Amniotic epithelial cell (primary cell): ENCODE results near the gene AKAP13.

ENCODE experiments used
- DNase-seq: peaks from one replicate; pipeline ENCODE4 v3.0.0-alpha.2; 2010; ENCODE audit warnings: low read depth

Gene AKAP13

DNA sequence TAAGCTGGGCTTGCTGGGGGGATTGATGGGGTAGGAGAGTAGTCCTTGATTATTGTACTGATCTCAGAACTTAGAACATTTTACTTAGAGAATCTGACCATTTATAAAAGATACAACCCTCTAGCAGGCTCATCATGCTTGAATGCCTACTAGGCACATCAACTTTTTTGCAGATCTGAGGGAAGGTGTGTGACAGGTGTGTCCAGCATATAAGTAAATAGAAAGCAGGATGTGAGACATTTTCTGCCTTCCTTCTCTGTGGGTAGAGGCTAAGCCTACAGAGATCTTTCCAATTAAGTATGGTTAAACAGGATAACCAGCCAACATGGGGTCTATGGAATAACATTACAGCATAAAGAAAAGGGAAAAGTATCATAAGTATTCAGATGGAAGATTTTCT lies 159.1 kb downstream of the AKAP13 start:
- DNase-seq, result no peak

DNA sequence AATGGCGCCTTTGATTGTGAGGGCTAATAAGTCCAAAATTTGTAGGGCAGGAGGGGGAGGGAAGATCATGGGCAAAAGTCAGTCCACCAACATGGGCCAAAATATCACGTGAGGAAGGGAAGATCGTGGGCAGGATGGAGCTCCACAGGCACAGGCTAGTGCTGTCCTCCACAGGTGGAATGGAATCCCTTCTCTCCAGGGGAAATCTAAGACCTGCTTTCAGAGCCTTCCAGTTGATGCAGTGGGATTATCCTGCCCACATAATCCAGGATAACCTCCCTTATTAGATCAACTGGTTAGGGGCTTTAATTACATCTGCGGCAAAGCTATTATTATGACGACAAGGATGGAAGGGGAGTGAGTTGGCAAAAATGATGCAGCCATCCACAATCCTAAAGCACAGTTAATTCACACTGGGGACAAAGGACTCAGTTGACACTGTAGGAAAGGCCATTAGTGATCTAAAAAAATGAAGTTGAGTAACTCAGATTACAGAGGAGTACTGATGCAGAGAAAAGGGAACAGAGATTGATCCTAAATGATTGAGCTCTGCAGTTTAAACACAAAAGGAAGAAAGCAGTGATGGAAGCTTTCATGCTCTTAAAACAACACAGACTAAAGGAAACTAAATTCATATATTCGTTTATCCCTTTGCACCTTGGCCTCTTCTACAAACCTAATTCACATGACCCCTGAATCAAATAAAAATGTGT lies 159.8 kb downstream of the AKAP13 start:
- no peak for DNase-seq

DNA sequence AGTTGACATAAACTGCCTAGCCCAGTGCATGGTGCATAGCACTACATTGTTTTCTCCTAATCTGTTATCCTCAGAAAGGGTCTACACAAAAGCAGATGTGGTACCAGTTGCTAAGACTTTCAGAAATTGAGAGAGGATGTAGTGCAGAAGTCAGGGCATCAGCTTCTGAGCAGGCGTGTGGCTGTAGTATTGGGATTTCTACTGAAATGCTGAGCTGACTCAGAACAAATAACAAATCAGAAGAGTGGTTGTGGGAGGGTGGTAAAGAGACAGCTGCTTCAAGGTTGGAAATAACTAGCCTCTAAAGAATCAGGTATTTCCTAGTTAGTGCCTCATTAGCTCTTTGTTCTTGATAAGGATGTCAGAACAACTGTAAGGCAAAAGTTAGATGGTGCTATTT lies 161.3 kb downstream of the AKAP13 start:
- DNase-seq, result peak; percentile 57

- DNase-seq, result no peak
Observed at GRCh38 chr15:85542488-85542887, 162.1 kb downstream of the AKAP13 start.

- DNase-seq, result no peak
Observed at GRCh38 chr15:85542895-85543331, 162.5 kb downstream of the AKAP13 start.

DNA sequence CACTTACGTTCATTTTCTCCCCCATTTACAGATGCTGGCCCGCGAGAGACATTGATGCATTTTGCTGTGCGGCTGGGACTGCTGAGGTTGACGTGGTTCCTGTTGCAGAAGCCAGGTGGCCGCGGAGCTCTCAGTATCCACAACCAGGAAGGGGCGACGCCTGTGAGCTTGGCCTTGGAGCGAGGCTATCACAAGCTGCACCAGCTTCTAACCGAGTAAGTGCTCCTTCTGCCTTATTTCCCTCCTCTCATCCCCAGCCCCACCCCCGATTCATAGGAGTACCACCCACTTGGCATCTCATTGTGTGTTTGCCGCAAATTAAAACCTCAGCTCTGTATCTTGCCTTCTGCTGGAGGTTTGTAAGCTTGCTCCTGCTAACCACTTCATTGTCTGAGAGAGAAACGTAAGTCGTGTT lies 163.3 kb downstream of the AKAP13 start:
- no peak for DNase-seq

DNA sequence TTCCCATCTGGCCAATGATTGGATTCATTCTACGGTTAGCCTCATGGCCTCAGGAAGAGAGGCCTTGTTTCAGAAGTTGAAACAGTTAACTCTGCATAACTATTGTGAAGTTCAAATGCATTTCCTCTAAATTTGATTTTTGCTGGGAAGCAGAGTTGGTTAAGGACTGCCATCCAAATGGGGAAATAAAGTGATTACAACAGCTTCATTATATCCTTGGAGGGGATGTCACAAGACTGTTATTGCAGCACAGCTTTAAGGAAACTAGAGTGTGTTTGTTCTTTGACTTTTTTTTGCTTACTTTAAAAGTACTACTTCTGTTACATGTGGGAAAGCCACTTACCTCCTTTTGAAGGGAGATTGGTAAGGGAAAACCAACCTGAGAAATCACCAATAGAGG lies 164.8 kb downstream of the AKAP13 start:
- peak; percentile 88 for DNase-seq

DNA sequence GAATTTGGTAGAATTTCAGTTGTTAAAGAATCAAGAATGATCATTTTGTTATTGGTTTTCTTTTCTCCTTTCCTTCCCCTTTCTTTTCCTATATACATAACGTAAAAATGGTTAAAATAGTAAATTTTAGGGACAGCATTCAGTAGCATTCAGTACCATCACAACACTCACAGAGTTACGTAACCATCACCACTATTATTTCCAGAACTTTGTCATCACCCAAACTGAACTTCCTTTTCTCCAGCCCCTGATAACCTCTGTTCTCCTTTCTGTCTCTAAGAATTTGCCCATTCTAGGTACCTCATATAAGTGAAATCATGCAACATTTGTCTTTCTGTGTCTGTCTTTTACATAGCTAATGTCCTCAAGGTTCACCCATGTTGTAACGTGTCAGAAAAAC lies 165.3 kb downstream of the AKAP13 start:
- no peak for DNase-seq

- no peak for DNase-seq
Observed at GRCh38 chr15:85547386-85547785, 167.0 kb downstream of the AKAP13 start.

- DNase-seq, result peak; percentile 48
Observed at GRCh38 chr15:85550283-85550682, 169.9 kb downstream of the AKAP13 start.

- peak; percentile 94 for DNase-seq
Observed at GRCh38 chr15:85551221-85551832, 170.9 kb downstream of the AKAP13 start.

GRCh38 chr15:85554852-85555521 lies 174.6 kb downstream of the AKAP13 start:
- no peak for DNase-seq

DNA sequence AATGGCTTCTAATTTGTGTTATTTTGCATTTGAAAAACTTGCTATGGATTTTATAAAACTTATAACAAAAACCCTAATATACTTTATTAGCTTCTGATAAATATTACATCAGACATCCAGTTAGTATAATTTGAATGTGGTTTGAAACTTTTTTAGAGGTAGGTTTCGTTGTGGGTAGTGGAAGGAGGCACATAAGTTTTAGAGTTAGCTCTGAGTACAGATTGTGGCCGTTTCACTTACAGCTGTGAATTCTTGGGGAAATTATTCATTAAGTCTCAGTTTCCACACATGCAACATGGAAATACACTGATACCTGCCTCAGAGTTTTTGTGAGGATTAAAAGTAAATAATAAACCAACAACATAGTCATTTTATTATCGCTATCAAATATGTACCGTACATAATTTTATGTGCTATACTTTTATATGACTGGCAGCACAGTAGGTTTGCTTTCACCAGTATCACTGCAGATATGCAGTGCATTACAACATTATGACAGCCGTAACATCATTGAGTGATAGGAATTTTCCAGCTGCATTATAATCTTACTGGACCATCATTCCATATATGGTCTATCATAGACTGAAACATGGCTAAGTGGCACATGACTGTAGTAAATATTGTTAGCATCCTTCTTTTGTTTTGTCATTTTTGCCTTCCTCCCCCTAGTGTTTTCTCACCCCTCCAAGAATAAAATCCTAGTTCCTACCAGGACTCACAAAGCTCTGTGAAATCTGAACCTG lies 175.6 kb downstream of the AKAP13 start:
- peak; percentile 58 for DNase-seq

DNA sequence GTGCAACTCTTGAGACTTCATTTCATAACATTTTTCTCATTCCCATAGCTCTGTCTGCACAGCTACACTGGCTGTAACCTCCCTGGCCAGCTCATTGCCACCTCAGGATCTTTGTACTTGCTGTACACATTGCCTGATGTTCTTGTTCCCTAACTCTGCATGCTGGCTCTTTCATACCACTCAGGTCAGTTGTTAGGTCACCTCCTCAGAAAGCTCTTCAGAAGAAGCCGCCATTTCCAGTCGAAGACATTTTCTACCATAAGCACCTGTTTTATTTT lies 176.2 kb downstream of the AKAP13 start:
- peak; percentile 56 for DNase-seq

- DNase-seq, result no peak
Observed at GRCh38 chr15:85557385-85557784, 177.0 kb downstream of the AKAP13 start.

GRCh38 chr15:85558848-85559247 lies 178.4 kb downstream of the AKAP13 start:
- no peak for DNase-seq

DNA sequence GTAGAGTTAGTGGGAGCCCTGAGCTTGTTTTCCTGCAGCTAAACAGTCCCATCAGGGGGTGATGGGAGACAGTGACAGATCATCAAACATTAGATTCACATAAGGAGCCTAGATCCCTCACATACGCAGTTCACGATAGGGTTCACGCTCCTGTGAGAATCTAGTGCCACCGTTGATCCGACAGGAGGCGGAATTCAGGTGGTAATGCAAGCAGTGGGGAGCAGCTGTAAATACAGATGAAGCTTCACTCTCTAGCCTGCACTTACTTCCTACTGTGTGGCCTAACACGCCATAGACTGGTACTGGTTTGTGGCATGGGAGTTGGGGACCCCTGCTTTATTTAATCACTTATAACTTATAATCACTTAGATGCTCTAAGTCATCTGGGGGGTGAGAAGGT lies 179.1 kb downstream of the AKAP13 start:
- DNase-seq, result no peak

DNA sequence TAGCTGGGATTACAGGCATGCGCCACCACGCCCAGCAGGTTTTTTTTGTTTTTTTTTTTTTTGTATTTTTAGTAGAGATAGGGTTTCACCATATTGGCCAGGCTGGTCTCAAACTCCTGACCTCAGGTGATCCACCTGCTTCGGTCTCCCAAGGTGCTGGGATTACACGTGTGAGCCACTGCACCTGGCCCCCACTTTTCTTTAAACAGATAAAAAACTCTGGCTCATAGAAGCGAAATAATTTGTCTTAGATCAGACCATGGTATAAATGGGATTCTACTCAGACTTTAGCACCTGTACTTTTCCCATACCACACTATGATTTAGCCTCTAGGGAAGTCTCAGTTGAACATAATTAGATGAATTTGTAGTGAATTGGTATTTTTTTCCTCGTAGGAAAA lies 182.4 kb downstream of the AKAP13 start:
- no peak for DNase-seq

- peak; percentile 92 for DNase-seq
Observed at GRCh38 chr15:85563328-85563727, 182.9 kb downstream of the AKAP13 start.

- DNase-seq, result no peak
Observed at GRCh38 chr15:85563731-85564130, 183.3 kb downstream of the AKAP13 start.

DNA sequence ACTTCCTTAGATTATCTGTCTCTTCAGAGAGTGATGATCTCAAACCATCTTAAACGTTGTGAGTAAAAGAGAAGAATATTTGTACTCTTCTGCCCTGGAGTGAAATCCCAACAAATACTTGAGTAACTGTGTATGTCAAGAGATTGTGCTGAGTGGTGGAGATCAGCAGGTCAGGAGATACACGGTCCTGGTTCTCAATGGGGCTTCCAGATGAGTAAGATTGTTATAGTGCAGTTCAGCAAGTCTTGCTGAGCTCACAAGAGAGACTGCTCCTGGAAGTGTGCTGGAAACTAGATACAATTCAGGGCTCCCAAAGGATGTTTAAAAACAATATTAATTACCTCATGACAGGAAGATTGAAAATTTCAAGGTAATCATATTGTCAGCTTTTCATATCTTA lies 184.3 kb downstream of the AKAP13 start:
- DNase-seq, result peak; percentile 86

GRCh38 chr15:85568261-85568808 lies 187.9 kb downstream of the AKAP13 start:
- no peak for DNase-seq

DNA sequence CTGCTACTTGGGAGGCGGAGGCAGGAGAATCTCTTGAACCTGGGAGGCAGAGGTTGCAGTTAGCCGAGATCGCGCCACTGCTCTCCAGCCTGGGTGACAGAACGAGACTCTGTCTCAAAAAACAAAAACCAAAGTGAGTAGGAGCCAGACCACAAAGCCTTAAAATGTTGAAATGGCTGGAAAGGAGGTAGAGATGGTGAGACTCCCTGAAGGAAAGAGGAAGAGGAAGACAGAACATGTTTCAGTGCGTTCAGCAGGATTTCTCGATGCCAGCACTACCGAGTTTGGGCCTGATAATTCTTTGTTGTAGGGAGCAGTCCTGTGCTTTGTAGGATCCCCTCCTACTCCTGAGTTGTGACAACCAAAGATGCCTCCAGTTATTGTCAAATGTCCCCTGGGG lies 189.9 kb downstream of the AKAP13 start:
- DNase-seq, result no peak
